ENCODE data around the gene CDH4. TPM values are rescaled to one million over a fixed set of nuclear protein-coding genes. Genes with fewer than 3 reads are reported as not detected.

Gene CDH4
- total RNA-seq, 2 donors from 2014 or later = 0.07 to 0.94 TPM

DNA sequence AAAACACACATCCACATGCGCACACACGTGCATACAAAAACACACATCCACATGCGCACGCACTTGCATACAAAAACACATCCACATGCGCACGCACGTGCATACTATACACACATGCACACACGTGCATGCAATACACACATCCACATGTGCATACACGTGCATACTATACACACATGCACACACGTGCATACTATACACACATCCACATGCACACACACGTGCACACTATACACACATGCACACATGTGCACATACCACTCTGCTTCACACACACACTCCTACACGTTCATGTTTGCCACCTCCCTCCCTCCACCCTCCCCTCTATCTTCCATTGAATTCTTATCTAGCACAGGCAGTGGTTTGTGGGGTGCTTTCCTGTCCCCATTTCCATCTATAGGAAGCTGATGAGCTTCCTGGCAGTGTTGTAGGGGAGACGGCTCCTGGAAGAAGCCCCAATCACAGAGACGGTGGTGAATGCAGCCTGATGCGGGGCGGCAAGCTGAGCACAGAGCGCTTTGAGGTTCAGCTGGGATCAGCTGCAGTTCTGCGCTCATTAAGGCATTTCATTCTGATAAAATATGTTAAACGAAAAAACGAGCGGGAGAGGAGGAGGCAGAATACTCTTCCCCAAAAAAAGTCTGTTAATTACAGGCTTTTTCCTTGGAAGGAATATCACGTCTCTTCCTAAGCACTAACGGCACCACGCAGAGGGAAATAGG is 525.9 kb downstream of the CDH4 start:
- Histone ChIP-seq H3K4me1 (no peaks in the 10 kb centered on the region), H3K36me3 (no peaks in the 10 kb centered on the region), H3K4me3 (no peak overlapping the region), H3K27me3 (no peaks in the 10 kb centered on the region), H3K27ac (no peak overlapping the region), H3K9me3 (peaks cover 0 to 15% of the 10 kb centered on the region in 2 donors)
- no peak for DNase-seq (ENCODE audit: low spot score)
- TF ChIP-seq, protein P1, sequence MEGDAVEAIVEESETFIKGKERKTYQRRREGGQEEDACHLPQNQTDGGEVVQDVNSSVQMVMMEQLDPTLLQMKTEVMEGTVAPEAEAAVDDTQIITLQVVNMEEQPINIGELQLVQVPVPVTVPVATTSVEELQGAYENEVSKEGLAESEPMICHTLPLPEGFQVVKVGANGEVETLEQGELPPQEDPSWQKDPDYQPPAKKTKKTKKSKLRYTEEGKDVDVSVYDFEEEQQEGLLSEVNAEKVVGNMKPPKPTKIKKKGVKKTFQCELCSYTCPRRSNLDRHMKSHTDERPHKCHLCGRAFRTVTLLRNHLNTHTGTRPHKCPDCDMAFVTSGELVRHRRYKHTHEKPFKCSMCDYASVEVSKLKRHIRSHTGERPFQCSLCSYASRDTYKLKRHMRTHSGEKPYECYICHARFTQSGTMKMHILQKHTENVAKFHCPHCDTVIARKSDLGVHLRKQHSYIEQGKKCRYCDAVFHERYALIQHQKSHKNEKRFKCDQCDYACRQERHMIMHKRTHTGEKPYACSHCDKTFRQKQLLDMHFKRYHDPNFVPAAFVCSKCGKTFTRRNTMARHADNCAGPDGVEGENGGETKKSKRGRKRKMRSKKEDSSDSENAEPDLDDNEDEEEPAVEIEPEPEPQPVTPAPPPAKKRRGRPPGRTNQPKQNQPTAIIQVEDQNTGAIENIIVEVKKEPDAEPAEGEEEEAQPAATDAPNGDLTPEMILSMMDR (IDR thresholded peaks at IDR 0.05) = no peak

DNA sequence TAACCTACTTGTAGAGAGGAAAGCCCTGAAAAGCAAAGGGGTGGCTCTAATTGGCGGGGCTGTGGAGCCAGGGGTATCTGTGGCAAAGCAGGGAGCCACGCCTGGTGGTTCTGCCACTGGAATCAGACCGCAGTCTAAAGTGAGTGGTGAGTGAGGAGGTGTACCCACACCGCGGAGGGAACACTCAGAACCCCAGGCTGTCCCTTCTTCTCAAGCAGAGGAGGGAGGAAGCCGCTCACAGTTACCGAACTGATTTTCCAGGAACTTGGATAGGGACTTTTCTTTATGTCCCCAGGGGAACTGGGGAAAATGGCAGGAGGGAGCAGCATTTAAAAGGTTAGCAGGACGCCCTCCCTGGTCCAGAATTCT is 526.4 kb downstream of the CDH4 start:
- DNase-seq (ENCODE audit: low spot score) = no peak
- H3K27ac ChIP-seq = no peak overlapping the region
- H3K9me3 ChIP-seq = peaks cover 0 to 15% of the 10 kb centered on the region in 2 donors
- H3K4me3 ChIP-seq = no peak overlapping the region
- no peaks in the 10 kb centered on the region for H3K36me3 ChIP-seq
- TF ChIP-seq, protein P1 (IDR thresholded peaks at IDR 0.05) = no peak
- no peaks in the 10 kb centered on the region for H3K4me1 ChIP-seq
- H3K27me3 ChIP-seq = no peaks in the 10 kb centered on the region

DNA sequence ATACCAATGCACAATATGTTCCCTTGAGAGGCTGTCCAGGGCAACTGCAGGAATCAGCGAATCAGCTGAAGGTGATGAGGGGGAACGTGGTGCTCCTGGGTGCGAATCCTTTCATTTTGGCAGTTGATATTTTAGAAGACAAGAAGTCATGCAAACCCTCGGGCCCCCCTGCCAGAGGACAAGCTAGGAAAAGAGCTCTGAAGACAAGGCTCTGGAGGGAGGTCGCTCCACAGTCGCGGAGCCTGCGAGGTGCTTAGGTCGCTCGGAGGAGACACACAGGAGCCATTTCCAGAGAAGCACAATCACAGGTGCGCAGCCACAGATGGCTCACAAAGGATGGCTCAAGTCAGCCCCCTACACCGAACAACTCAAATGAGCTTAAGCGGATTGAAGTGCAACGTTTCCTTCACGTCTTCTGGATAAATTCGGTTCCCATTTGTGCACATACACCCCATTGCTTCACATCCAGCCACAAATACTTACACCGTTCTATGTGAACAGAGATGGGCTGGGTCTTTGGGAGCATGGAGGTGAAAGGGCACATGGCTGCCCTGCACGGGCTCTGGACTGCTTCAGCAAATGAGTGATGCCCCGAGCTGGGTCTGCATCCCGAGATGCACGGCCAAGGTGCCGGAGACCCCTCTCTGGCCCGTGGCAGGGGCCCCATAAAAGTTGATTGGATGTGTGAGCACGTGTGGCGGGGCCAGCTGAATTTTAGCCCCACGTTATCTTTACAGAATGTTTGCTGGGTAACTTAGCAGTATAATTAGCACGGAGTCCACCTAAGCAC is 527.3 kb downstream of the CDH4 start:
- no peaks in the 10 kb centered on the region for H3K4me1 ChIP-seq
- peaks cover 0 to 15% of the 10 kb centered on the region in 2 donors for H3K9me3 ChIP-seq
- no peaks in the 10 kb centered on the region for H3K36me3 ChIP-seq
- H3K4me3 ChIP-seq = no peak overlapping the region
- DNase-seq (ENCODE audit: low spot score) = no peak
- TF ChIP-seq, protein P1 (IDR thresholded peaks at IDR 0.05) = no peak
- no peaks in the 10 kb centered on the region for H3K27me3 ChIP-seq
- H3K27ac ChIP-seq = no peak overlapping the region

DNA sequence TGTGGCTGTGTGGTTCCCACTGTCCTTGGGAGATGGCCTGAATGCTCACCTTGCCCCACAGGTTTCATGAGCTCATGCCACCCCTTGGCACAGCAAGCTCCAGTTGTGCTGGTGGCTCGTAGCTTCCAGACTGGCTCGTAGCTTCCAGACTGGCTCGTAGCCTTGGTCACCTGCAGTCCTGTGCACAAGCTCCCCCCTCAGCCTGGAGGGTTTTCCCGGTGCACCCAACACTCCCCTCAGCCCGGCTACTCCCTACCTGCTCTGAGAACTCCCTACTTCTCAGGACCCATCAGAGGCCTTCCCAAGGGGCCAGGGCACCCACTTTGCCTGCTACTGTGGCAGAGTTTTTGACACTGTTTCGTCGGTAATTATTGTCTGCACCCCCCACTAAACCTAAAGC is 528.0 kb downstream of the CDH4 start:
- H3K36me3 ChIP-seq = no peaks in the 10 kb centered on the region
- TF ChIP-seq, protein P1 (IDR thresholded peaks at IDR 0.05) = no peak
- no peaks in the 10 kb centered on the region for H3K27me3 ChIP-seq
- no peak overlapping the region for H3K4me3 ChIP-seq
- no peaks in the 10 kb centered on the region for H3K4me1 ChIP-seq
- no peak for DNase-seq (ENCODE audit: low spot score)
- H3K9me3 ChIP-seq = peaks cover 0 to 15% of the 10 kb centered on the region in 2 donors
- H3K27ac ChIP-seq = no peak overlapping the region

DNA sequence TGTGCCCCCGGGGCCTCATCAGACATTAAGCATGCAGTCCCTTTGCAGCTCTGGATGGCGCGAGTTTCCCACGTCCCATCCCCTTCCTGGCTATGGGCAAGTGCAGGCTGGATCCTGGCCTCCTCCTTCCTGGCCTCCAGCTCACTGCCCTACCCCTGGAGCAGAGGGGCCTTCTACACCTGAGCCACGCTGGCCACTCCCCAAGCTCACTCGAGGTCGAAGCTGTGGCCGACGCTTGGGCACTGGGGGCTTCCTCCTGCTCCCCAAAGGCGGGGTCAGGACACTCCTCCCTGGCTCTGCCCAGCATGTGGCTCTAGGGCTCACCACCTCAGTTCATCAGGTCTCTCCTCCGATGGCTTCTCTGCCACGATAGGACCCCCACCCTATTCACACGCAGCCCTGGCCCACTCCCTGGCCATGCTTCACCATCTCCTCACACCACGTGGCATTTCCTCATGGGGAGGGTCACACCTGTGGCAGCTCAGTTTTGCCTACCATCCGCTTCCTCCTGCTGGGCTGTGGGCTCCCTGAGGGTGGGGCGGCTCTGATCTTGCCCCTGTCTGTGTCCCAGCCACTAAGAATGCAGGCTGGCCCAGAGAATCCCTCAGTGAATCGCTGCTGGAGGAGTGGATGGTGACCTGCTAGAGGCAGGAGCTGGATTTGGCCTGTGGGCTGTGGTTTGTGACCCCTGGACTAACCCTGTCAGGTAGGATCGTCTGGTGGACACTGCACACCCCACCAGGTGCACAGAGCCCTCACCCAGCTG is 532.9 kb downstream of the CDH4 start:
- Histone ChIP-seq H3K4me1 (no peaks in the 10 kb centered on the region), H3K36me3 (no peaks in the 10 kb centered on the region), H3K4me3 (no peak overlapping the region), H3K27me3 (no peaks in the 10 kb centered on the region), H3K27ac (no peak overlapping the region), H3K9me3 (peaks cover 0 to 15% of the 10 kb centered on the region in 2 donors)
- TF ChIP-seq, protein P1 (IDR thresholded peaks at IDR 0.05) = no peak
- DNase-seq (ENCODE audit: low spot score) = no peak
